Nucleus accumbens (tissue), 56 donors: Measurements from ENCODE around the gene MED15.

Experiments used
- DNase-seq, 56 donors: peaks; one replicate each; lab custom pipeline; 2025; lab: John Stamatoyannopoulos, UW

Gene MED15

GRCh38 chr22:20508815-20509271, 1.4 kb downstream of the MED15 start:
- no peak for DNase-seq

- DNase-seq: peak in 26 of 56 donors; percentile 6 to 74 (median 26)
Measured at GRCh38 chr22:20509344-20510047, 2.1 kb downstream of the MED15 start.

- no peak for DNase-seq
Measured at GRCh38 chr22:20510811-20511577, 3.6 kb downstream of the MED15 start.

- no peak for DNase-seq
Measured at GRCh38 chr22:20511578-20512229, 4.3 kb downstream of the MED15 start.

- peak in 7 of 56 donors; percentile 9 to 52 (median 37) for DNase-seq
Measured at GRCh38 chr22:20514658-20515406, 7.4 kb downstream of the MED15 start.

GRCh38 chr22:20516399-20516798, 9.0 kb downstream of the MED15 start:
- no peak for DNase-seq

GRCh38 chr22:20517422-20517821, 10.0 kb downstream of the MED15 start:
- no peak for DNase-seq

- no peak for DNase-seq
Measured at GRCh38 chr22:20517841-20518592, 10.6 kb downstream of the MED15 start.

GRCh38 chr22:20519558-20519957, 12.1 kb downstream of the MED15 start:
- DNase-seq: no peak

- DNase-seq: peak in 1 of 56 donors; percentile 16
Measured at GRCh38 chr22:20520093-20520511, 12.7 kb downstream of the MED15 start.

- DNase-seq: peak in 7 of 56 donors; percentile 15 to 43 (median 22)
Measured at GRCh38 chr22:20522134-20523004, 15.0 kb downstream of the MED15 start.

- peak in 1 of 56 donors; percentile 26 for DNase-seq
Measured at GRCh38 chr22:20523086-20523983, 15.9 kb downstream of the MED15 start.

GRCh38 chr22:20524004-20524481, 16.6 kb downstream of the MED15 start:
- DNase-seq: no peak

- DNase-seq: no peak
Measured at GRCh38 chr22:20525048-20525447, 17.6 kb downstream of the MED15 start.

- no peak for DNase-seq
Measured at GRCh38 chr22:20526305-20526627, 18.9 kb downstream of the MED15 start.

GRCh38 chr22:20526628-20527355, 19.4 kb downstream of the MED15 start:
- DNase-seq: no peak

GRCh38 chr22:20528405-20528978, 21.1 kb downstream of the MED15 start:
- DNase-seq: no peak
